Measurements from ENCODE around the gene STON2. TPM values are rescaled to one million over a fixed set of nuclear protein-coding genes. Genes with fewer than 3 reads are reported as not detected.

Gene STON2
- total RNA-seq, 1 donor from 2014 or later, result 47.4 TPM

DNA sequence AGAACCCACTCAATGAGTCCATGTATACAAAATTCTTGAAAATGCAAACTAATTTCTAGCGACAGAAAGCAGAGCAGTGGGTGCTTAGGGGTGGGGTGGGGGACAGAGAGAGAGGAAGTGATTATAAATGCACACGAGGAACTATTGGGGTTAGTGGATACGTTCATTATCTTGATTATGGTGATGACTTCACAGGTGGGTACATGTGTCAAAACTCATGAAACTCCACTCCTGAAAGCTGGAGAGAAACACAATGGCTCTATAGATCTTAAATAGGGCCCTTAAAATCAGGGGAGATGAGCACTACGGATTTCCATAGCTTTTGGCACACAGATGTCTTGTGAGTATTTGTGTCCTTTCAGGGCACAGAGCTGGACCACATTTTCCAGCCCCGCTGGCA lies 59.9 kb downstream of the STON2 start:
- DNase-seq (ENCODE audit: low read depth) (no peak), FAIRE-seq (no peak)
- no peaks in the 10 kb centered on the region for H3K27me3 ChIP-seq (ENCODE audit: control insufficient read depth, insufficient read depth, low read length)
- H3K36me3 ChIP-seq (ENCODE audit: control insufficient read depth, insufficient read depth, low read length), result no peaks in the 10 kb centered on the region
- no peak overlapping the region for H3K4me3 ChIP-seq (ENCODE audit: low read depth, low read length)
- TF ChIP-seq, protein P1, sequence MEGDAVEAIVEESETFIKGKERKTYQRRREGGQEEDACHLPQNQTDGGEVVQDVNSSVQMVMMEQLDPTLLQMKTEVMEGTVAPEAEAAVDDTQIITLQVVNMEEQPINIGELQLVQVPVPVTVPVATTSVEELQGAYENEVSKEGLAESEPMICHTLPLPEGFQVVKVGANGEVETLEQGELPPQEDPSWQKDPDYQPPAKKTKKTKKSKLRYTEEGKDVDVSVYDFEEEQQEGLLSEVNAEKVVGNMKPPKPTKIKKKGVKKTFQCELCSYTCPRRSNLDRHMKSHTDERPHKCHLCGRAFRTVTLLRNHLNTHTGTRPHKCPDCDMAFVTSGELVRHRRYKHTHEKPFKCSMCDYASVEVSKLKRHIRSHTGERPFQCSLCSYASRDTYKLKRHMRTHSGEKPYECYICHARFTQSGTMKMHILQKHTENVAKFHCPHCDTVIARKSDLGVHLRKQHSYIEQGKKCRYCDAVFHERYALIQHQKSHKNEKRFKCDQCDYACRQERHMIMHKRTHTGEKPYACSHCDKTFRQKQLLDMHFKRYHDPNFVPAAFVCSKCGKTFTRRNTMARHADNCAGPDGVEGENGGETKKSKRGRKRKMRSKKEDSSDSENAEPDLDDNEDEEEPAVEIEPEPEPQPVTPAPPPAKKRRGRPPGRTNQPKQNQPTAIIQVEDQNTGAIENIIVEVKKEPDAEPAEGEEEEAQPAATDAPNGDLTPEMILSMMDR (IDR thresholded peaks at IDR 0.05; ENCODE audit: insufficient read depth, low read length, severe bottlenecking), result no peak

DNA sequence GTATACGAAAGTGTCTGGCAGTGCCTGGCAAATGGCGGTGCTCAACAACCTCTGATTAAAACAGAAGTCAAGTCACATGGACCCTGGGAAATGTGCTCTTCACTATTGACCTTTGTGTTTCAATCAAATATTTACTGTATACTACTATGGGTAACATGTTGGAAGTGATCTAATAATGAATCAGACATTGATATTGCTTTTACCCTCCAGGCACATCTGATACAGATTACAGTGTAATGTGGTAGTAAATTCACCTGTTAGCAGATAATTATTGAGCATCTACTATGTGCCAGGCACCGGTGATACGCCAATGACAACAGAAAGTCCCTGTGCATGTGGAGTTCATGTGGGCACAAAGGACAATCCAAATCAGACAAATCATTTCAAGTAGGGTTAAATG lies 63.1 kb downstream of the STON2 start:
- FAIRE-seq (no peak), DNase-seq (ENCODE audit: low read depth) (peak; percentile 86)
- Histone ChIP-seq H3K36me3 (ENCODE audit: control insufficient read depth, insufficient read depth, low read length) (no peaks in the 10 kb centered on the region), H3K4me3 (ENCODE audit: low read depth, low read length) (no peak overlapping the region), H3K27me3 (ENCODE audit: control insufficient read depth, insufficient read depth, low read length) (no peaks in the 10 kb centered on the region)
- TF ChIP-seq, protein P1 (IDR thresholded peaks at IDR 0.05; ENCODE audit: insufficient read depth, low read length, severe bottlenecking), result no peak

DNA sequence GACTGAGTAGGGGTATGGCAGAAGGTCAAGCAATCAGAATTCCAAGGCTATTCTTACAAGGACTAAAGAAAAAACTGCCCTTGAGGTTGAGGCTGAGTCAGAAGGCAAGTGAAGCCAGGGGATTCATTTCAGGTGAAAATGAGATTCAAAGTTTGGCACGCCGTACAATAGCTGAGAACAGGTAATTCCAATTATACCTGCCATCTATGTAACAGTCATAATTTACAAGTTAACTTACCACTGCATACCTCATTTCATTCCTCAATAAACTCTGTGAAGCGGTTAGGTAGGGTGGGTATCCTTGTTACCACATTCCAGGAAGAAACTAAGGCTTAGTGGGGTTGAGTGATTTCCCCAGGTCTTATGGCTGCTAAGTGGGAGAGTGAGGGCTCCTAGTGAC lies 64.1 kb downstream of the STON2 start:
- TF ChIP-seq, protein P1 (IDR thresholded peaks at IDR 0.05; ENCODE audit: insufficient read depth, low read length, severe bottlenecking), result no peak
- no peak for FAIRE-seq
- no peak for DNase-seq (ENCODE audit: low read depth)
- Histone ChIP-seq H3K36me3 (ENCODE audit: control insufficient read depth, insufficient read depth, low read length) (no peaks in the 10 kb centered on the region), H3K27me3 (ENCODE audit: control insufficient read depth, insufficient read depth, low read length) (no peaks in the 10 kb centered on the region), H3K4me3 (ENCODE audit: low read depth, low read length) (no peak overlapping the region)

DNA sequence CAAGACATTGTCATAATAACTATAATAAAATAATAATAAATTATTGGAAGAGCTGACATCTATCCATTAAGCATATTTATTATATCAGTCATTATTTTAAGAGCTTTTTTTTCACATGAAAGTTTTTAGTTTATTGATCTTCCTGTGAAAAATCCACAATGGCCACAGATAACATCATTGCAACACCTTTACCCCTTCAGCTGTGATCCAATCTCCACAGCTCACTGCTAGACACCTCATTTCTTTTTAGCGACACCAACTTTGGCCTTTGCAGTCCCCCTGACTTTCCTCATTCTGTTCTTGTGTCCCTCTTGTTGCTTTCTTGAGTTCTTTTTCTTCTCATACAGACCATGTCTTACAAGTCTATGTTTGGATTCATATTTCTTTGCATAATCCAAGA lies 67.4 kb downstream of the STON2 start:
- FAIRE-seq (no peak), DNase-seq (ENCODE audit: low read depth) (no peak)
- Histone ChIP-seq H3K4me3 (ENCODE audit: low read depth, low read length) (no peak overlapping the region), H3K27me3 (ENCODE audit: control insufficient read depth, insufficient read depth, low read length) (no peaks in the 10 kb centered on the region), H3K36me3 (ENCODE audit: control insufficient read depth, insufficient read depth, low read length) (no peaks in the 10 kb centered on the region)
- TF ChIP-seq, protein P1 (IDR thresholded peaks at IDR 0.05; ENCODE audit: insufficient read depth, low read length, severe bottlenecking), result no peak

DNA sequence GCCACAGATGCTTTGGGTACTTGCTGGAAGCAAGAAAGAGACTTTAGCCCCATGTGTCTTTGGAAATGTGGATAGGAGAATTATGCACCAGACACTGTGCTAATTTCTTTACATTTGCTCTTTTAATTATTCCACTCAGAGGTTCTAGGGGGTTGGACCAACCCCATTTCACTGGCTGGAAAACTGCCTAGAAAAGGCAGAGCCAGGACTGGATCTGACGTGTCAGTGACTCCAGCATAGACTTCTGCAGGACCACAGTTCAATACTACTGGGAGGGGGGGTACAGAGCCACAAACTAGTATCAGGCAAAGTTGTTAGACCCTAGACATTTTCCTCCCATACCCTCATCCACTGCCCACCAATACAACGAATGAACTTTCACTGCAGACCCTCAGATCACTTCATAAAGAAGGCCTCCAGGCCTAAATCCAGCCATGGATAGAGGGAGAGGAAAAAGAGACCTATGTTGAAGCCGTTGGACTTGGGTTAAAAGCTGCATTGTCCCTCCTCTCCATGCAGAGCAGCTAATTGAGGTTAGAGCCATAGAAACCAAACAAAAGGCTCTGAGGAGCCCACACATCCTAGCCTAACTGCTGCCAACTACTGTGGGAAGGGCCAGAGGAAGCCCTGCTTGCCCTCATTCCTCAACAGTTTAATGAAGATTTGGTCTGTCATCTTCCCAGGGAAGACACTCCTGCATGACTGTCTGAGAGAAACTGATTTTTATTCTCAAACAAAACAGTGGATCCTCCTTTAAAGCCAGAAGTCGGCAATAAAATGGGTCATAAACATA lies 68.7 kb downstream of the STON2 start:
- TF ChIP-seq, protein P1 (IDR thresholded peaks at IDR 0.05; ENCODE audit: insufficient read depth, low read length, severe bottlenecking), result no peak
- no peaks in the 10 kb centered on the region for H3K36me3 ChIP-seq (ENCODE audit: control insufficient read depth, insufficient read depth, low read length)
- FAIRE-seq (no peak), DNase-seq (ENCODE audit: low read depth) (no peak)
- no peaks in the 10 kb centered on the region for H3K27me3 ChIP-seq (ENCODE audit: control insufficient read depth, insufficient read depth, low read length)
- no peak overlapping the region for H3K4me3 ChIP-seq (ENCODE audit: low read depth, low read length)

Measured in bronchial epithelial cell (primary cell).